HG03025 (cell line): ENCODE data around the gene ARHGEF26.

ENCODE experiments used
- ATAC-seq: cut with Tn5 transposase; IDR thresholded peaks from one replicate; pipeline ENCODE4 v1.9.1; 2021; ENCODE audit warnings: mild to moderate bottlenecking, moderate library complexity; ENCODE audit not compliant: unreplicated experiment, low FRiP score

ARHGEF26 gene

DNA sequence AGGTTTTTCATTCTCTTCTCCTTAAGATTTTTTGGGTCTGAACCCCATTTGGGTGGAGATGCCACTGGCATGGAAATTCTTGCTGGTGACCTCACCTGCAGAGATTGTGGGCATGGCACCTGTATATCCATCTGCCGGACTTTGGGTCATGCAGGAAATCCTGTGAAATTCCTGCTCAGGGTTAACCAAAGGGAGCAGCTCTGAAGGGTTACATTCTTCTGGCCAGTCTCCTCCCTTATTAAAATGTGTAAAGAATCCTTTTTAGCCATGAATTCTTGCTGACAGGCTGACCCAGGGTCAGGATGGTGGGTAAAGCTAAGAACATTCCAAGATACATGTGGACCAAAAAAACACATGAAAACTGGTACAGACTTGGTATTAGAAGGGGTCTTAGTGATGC lies 27.4 kb downstream of the ARHGEF26 start:
- ATAC-seq: no peak

GRCh38 chr3:154149286-154149685 lies 28.1 kb downstream of the ARHGEF26 start:
- no peak for ATAC-seq

GRCh38 chr3:154151969-154152368 lies 30.8 kb downstream of the ARHGEF26 start:
- ATAC-seq: no peak

DNA sequence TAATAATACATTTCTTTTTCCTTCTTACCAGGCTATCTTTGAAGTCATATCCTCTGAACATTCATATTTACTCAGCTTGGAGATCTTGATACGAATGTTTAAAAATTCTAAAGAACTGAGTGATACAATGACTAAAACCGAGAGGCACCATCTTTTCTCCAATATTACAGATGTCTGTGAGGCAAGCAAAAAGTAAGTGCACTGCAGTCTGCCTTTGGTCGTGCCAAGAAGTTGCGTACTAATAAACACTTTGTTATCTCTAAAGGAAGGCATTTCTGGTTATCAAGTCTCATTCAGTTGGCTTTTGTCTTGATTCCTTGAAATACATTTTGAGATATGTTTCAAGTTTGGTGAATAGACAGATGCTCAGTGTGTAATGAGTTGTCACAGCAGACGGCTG lies 31.6 kb downstream of the ARHGEF26 start:
- ATAC-seq: no peak

DNA sequence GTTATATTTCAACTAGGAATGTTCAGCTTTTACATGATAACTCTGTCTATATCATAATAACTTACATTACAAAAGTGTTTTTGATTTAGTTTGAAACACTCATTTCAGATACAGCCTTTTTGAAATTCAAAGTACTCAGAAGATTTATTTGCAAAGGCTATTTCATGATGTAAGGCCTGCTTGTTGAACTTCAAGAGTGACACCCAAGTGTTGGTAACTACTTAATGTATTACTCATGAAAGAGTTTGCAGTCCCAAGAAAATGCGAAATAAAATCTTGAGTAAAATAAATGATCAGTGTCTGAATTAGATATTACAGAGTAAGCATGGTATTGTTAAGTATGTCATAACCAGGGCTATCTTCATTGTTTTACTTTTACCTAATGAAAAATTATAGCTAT lies 35.3 kb downstream of the ARHGEF26 start:
- ATAC-seq: no peak

DNA sequence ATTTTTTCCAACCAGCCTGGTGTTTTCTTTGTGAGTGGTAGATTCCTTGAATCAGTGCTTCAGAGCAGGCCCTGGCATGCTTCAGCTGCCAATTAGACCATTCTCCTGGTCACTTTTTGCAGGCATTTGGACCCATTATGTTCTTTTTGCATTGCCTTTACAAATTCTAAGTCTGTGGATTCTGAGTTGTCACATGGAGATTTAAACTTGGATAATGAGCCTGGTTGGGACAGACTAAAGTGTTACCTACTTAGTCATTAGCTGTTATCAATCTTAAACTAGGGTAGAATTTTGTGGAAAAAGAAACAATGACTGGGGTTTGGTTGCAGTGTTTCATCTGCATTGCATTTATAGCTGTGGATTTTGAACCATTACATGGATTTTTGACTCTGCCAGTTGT lies 40.6 kb downstream of the ARHGEF26 start:
- no peak for ATAC-seq

DNA sequence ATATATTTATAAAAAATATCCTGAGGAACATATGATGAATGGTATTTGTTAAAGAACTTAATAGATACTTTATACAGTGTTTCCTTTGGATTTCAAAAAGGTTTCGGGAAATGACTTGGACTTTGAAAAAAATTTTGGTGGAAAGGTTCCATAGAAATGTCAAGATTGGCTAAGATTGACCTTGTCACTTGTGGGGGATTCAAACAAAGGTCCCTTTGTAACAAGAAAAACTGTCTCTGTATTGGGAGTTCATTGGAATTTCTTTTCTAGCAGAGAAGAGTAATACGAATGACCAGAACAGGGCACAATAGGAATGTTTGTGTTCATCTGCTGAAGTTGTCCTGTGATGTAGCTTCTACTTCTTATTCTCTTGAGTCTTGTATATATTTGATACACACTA lies 43.2 kb downstream of the ARHGEF26 start:
- ATAC-seq: no peak

DNA sequence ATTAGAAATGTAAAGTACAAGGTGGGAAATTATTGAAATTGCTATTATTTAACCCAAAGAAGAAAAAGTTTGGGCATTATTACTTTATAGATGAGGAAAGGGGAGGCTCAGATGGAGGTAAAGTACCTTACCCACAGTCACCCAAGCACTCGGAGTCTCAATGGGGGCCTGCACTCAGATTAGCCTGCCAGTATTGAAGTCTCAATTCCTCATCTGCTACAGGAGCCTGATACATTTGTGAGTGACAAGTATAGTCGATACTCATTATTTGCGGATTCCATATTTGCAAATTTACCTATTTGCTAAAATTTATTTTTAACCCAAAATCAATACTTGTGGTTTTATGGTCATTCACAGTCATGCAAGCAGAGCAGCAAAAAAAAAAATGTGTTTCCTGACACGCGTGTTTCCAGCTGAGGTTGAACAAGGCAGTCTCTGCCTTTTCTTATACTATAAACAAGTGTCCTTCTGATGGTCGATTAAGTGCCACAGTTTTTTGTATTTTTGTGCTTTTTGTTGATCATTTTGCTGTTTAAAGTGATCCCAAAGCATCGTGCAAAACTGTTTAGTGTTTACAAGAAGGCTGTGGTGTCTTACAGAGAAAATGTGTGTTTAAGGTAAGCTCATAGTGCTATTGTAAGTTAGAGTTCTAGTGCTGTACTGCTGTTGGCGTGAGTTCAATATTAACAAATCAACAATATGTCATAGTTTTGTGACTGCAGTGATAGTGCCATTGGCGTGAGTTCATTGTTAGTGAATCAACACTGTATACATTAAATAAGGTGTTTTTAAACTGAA lies 48.0 kb downstream of the ARHGEF26 start:
- peak; percentile 63 for ATAC-seq

DNA sequence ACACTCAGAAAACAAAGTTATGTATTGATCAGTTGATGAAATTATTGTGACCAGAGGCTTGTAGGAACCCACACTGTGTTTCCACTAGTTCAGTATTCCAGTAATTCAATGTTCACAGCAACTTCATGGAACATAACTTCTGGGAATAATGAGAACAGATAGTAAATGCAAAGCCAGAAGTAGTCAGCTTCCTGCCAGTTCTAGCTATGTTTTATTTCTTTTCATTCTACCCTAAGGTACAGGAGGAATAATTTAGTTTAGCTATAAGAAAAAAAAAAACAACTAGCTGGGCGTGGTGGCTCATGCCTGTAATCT lies 48.6 kb downstream of the ARHGEF26 start:
- no peak for ATAC-seq

- no peak for ATAC-seq
Measured at GRCh38 chr3:154170300-154170699, 49.1 kb downstream of the ARHGEF26 start.

GRCh38 chr3:154175041-154175440 lies 53.9 kb downstream of the ARHGEF26 start:
- ATAC-seq: no peak

- ATAC-seq: no peak
Measured at GRCh38 chr3:154176036-154176435, 54.8 kb downstream of the ARHGEF26 start.

DNA sequence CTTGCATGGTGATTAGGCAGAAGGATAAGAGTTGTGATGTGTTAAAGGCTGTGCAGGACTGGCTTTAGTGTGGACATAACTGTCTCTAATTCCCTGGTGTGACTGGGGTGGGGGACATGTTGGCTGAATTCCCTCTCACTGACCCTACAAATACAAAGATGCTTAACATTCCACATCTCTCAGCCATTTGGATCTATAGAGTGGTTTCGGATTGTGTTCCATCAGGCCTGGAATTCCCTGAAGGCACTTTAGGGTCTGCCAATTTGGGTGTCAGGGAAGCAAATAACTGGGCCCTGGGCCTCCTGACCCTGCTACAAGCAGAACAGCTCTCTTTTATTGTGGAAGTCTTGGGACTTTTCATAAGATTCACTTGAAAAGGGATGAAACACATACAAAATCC lies 56.2 kb downstream of the ARHGEF26 start:
- no peak for ATAC-seq

GRCh38 chr3:154178172-154178571 lies 57.0 kb downstream of the ARHGEF26 start:
- ATAC-seq: no peak

- ATAC-seq: no peak
Measured at GRCh38 chr3:154180836-154181691, 59.9 kb downstream of the ARHGEF26 start.

DNA sequence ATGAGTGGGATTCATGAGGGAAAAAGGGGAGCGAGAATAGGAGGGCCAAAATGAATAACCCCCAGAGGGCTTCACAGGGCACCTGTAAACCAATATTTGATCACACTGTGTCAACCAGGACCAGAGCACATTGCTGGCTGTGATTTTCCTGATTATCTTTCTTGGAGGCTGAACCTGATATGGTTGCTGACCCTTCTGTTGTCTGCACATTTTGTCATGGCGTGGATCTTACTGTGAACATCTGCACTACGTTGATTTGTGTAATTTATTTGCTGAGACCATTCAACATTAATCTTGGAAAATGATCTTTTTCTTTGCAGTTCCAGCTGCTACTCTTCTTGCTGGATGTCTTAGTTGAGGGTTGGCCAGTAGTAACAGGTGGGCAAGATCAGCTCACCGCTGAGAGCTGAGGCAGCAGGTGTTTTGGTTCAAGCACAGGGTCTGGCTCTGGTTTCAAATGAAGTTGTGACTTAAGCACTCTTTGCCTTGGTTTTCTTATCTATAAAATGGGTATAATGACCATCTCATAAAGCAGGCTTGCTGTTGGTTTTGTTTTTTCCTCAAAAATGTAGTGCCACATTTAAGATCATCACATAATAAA lies 61.2 kb downstream of the ARHGEF26 start:
- ATAC-seq: no peak

DNA sequence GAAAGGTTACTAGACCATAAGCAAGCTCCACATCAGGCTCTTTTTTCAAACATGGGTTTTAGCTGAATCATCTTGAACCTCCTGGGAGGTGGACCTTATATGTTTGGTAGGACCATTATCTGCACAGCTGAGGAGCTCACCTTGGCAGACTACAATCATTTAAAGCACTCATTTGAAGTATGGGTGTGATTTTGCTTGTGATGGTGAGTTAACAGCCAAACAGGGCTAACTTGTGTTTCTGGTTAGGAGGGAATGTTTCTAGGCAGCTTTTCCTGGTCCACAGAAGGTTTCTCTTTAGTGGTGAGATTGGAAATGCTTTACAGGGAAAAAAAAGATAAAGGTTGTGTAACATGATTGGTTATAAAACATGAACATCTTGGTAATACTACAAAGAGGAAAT lies 61.8 kb downstream of the ARHGEF26 start:
- ATAC-seq: no peak

- ATAC-seq: no peak
Measured at GRCh38 chr3:154184582-154184981, 63.4 kb downstream of the ARHGEF26 start.

- ATAC-seq: no peak
Measured at GRCh38 chr3:154188437-154188836, 67.2 kb downstream of the ARHGEF26 start.

GRCh38 chr3:154188846-154189245 lies 67.7 kb downstream of the ARHGEF26 start:
- no peak for ATAC-seq

DNA sequence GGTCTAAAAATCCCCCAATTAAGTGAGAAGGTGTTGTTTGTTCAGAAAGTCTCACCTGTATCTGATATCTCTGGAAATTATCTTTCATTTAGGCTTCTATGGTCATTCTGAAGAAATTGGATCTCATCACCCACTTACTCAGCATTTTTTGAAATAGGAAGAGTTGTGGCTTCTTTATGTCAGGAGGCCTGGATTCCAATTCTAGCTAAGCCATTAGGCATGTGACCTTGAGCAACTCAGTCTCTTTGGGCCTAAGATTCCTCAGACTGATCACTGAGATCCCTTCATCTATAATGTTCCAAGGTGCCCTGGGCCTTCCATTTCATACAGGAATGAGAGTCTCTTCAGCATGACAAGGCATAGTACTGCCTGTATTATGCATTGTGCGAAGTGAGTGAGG lies 70.3 kb downstream of the ARHGEF26 start:
- no peak for ATAC-seq

DNA sequence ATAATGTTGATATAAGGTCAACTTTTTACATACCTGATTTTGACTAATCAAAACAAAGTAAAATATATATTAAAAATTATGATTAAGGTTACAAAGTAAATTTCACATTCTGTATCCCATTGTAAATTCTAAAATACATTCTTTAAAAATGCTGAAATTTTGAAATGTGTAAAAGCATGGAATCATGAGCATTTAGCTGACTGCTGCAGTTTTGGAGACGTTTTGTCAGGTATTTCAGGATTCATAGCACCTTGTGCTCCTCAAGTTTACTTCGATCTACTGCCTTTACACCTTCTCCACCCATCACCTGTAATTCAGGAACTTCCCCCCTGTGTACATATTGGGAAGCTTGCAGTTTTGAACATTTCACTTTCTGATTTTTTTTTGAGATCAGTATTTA lies 71.0 kb downstream of the ARHGEF26 start:
- no peak for ATAC-seq
